Smooth muscle cell (in vitro differentiated cells): ENCODE results near the gene TRAFD1. TPM values are rescaled to one million over a fixed set of nuclear protein-coding genes. Genes with fewer than 3 reads are reported as not detected.

Experiments
- DNase-seq: peaks from one replicate; lab custom pipeline; 2025; ENCODE audit not compliant: unreplicated experiment; lab: John Stamatoyannopoulos, UW
- H2AFZ ChIP-seq: fragments of 200-600 bp; sonication (generic); 2 replicates; pipeline ENCODE4 v1.6.0; 2016; ENCODE audit warnings: antibody characterized with exemption, low read depth, mild to moderate bottlenecking
- H3F3A ChIP-seq: fragments of 200-600 bp; sonication (generic); 2 replicates; pipeline ENCODE4 v1.6.0; 2017; ENCODE audit warnings: antibody characterized with exemption, low read depth
- H3K27ac ChIP-seq: fragments of 200-600 bp; sonication (generic); 2 replicates; pipeline ENCODE4 v1.5.1; 2016; ENCODE audit warnings: low read depth, mild to moderate bottlenecking
- H3K27me3 ChIP-seq: fragments of 200-600 bp; sonication (generic); 2 replicates; pipeline ENCODE4 v1.6.1; 2016; ENCODE audit warnings: low read depth, mild to moderate bottlenecking
- H3K36me3 ChIP-seq: fragments of 200-600 bp; sonication (generic); 2 replicates; pipeline ENCODE4 v1.5.1; 2016; ENCODE audit warnings: low read depth
- H3K4me1 ChIP-seq: fragments of 200-600 bp; sonication (generic); 2 replicates; pipeline ENCODE4 v1.5.1; 2016; ENCODE audit warnings: low read depth
- H3K4me2 ChIP-seq: fragments of 200-600 bp; sonication (generic); 2 replicates; pipeline ENCODE4 v1.6.0; 2016; ENCODE audit warnings: mild to moderate bottlenecking
- H3K4me3 ChIP-seq: fragments of 200-600 bp; sonication (generic); 2 replicates; pipeline ENCODE4 v1.5.1; 2016; ENCODE audit warnings: mild to moderate bottlenecking
- H3K79me2 ChIP-seq: fragments of 200-600 bp; sonication (generic); 2 replicates; pipeline ENCODE4 v1.6.0; 2016; ENCODE audit warnings: low read depth, mild to moderate bottlenecking
- H3K9ac ChIP-seq: fragments of 200-600 bp; sonication (generic); 2 replicates; pipeline ENCODE4 v1.6.0; 2016; ENCODE audit warnings: low read depth
- H3K9me3 ChIP-seq: fragments of 200-600 bp; sonication (generic); replicated peaks from 2 replicates; pipeline ENCODE4 v1.5.1; 2016; ENCODE audit warnings: low read depth
- H4K20me1 ChIP-seq: fragments of 200-600 bp; sonication (generic); 2 replicates; pipeline ENCODE4 v1.6.0; 2016; ENCODE audit warnings: low read depth
- WGBS: methylation state at CpG from one replicate; pipeline ENCODE4 v1.1.7; 2016; ENCODE audit warnings: low lambda C conversion rate; 5-methylcytosine and 5-hydroxymethylcytosine counted together
- microRNA-seq: library from miRNA; unstranded; fragments of <30 nt; microRNA quantifications from one replicate; pipeline ENCODE4, GENCODE V29; 2016; ENCODE audit warnings: borderline number of aligned reads
- polyA plus RNA-seq: library from polyadenylated mRNA; unstranded; fragments of >200 nt; fragmentation: Nextera tagmentation; extraction: Ambion mirVana; gene quantifications from 2 replicates; pipeline ENCODE4 v1.2.1, GENCODE V29; 2016
- small RNA-seq: library from RNA; depleted of rRNA; stranded (forward); fragments of <200 nt; gene quantifications from one replicate; pipeline ENCODE3, GENCODE V24; 2014
- total RNA-seq: library from RNA; depleted of rRNA; stranded (reverse); fragments of >200 nt; gene quantifications from 2 replicates; pipeline ENCODE4 v1.2.3, GENCODE V29; 2014
- TF ChIP-seq, protein P1 (sequence below): fragments of 200-600 bp; sonication (generic); IDR thresholded peaks from 2 replicates; pipeline ENCODE4 v1.5.1; 2017; ENCODE audit warnings: borderline replicate concordance, mild to moderate bottlenecking, antibody characterized with exemption; ENCODE audit not compliant: insufficient read depth, poor library complexity, severe bottlenecking

The TRAFD1 gene
- total and polyA plus RNA-seq, 2 experiments from 2014 or later: 30.2 to 44.8 TPM

DNA sequence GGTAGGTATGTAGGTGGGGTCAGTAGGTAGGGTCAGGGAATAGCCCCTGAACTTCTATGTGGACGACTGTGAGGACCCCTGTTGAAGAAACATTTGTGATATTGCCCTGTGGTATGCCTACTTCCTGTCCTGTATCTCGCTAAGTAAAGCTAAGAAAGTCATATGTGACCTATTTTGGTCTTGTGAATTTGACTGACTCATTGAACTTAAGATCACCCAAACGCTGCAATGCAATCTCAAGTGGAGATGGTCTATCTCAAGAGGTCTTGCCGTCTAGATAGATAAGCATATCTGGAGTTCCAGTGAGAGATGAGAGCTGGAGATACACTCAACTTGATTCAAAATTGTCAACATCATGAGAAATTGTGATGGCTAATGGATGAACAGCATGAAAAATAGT, 73.8 kb downstream of the TRAFD1 start:
- Histone ChIP-seq H3K4me1 (no peaks in the 10 kb centered on the region), H3K9me3 (no peaks in the 10 kb centered on the region), H3K36me3 (no peaks in the 10 kb centered on the region), H4K20me1 (no peaks in the 10 kb centered on the region), H3K4me2 (no peak overlapping the region), H2AFZ (no peak overlapping the region), H3F3A (no peaks in the 10 kb centered on the region), H3K9ac (no peak overlapping the region), H3K27ac (no peak overlapping the region), H3K27me3 (no peaks in the 10 kb centered on the region), H3K79me2 (no peaks in the 10 kb centered on the region), H3K4me3 (no peak overlapping the region)
- no peak for DNase-seq
- WGBS: 67% methylated on average over 4 of the region's 4 CpGs
- TF ChIP-seq, protein P1, sequence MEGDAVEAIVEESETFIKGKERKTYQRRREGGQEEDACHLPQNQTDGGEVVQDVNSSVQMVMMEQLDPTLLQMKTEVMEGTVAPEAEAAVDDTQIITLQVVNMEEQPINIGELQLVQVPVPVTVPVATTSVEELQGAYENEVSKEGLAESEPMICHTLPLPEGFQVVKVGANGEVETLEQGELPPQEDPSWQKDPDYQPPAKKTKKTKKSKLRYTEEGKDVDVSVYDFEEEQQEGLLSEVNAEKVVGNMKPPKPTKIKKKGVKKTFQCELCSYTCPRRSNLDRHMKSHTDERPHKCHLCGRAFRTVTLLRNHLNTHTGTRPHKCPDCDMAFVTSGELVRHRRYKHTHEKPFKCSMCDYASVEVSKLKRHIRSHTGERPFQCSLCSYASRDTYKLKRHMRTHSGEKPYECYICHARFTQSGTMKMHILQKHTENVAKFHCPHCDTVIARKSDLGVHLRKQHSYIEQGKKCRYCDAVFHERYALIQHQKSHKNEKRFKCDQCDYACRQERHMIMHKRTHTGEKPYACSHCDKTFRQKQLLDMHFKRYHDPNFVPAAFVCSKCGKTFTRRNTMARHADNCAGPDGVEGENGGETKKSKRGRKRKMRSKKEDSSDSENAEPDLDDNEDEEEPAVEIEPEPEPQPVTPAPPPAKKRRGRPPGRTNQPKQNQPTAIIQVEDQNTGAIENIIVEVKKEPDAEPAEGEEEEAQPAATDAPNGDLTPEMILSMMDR: no peak

Small RNA genes lying within 50 kb of the gene (microRNA-seq; reads per million reads assigned to microRNA genes)
- gene MIR6861: not detected

Small RNA genes lying within 50 kb of the gene (small RNA-seq; reads per million reads assigned to genes)
- gene RF00019: not detected

Other genes with a start within 250 kb of the TRAFD1 start
- 9.7 and 15.0 TPM in 2 replicates for gene TMEM116, start 112.4 kb upstream of the TRAFD1 start, total RNA-seq
- gene TMEM116, start 112.4 kb upstream of the TRAFD1 start, polyA plus RNA-seq: 5.0 and 5.7 TPM in 2 replicates
- gene ERP29, start 112.1 kb upstream of the TRAFD1 start, total RNA-seq: 44.2 and 53.8 TPM in 2 replicates
- gene ERP29, start 112.1 kb upstream of the TRAFD1 start, polyA plus RNA-seq: 118 and 126 TPM in 2 replicates
- gene NAA25, start 16.8 kb upstream of the TRAFD1 start, total RNA-seq: 19.1 and 19.8 TPM in 2 replicates
- 13.1 and 14.7 TPM in 2 replicates for gene NAA25, start 16.8 kb upstream of the TRAFD1 start, polyA plus RNA-seq